K562 (cell line): ENCODE data around the gene YES1. TPM values are rescaled to one million over a fixed set of nuclear protein-coding genes. Genes with fewer than 3 reads are reported as not detected.
A peak's percentile ranks its signal among the peaks of the same experiment; 100 is the strongest.

Experiments
- CXXC5 ChIP-seq: fragments of 250-450 bp; sonication (Bioruptor Pico); IDR thresholded peaks from 2 replicates; pipeline ENCODE4 v1.8.0; 2022; ENCODE audit warnings: inconsistent platforms, mild to moderate bottlenecking, moderate library complexity
- DACH1 ChIP-seq: fragments of 450-650 bp; IDR thresholded peaks from 2 replicates; pipeline ENCODE4 v1.6.1; 2018; ENCODE audit not compliant: partially characterized antibody
- DIDO1 ChIP-seq: fragments of 450-650 bp; IDR thresholded peaks from 2 replicates; pipeline ENCODE4 v1.6.1; 2016; ENCODE audit warnings: low read depth, missing biosample characterization, missing genetic modification characterization
- DMBX1 ChIP-seq: fragments of 250-450 bp; sonication (Bioruptor Pico); IDR thresholded peaks from 2 replicates; pipeline ENCODE4 v1.8.0; 2022; ENCODE audit warnings: inconsistent platforms, mild to moderate bottlenecking, moderate library complexity, borderline replicate concordance
- DNMT1 ChIP-seq: fragments of 450-650 bp; IDR thresholded peaks from 2 replicates; pipeline ENCODE4 v1.6.1; 2016; ENCODE audit warnings: antibody characterized with exemption, mild to moderate bottlenecking
- FOS ChIP-seq: IDR thresholded peaks from 3 replicates; pipeline ENCODE4 v1.6.1; 2011; ENCODE audit not compliant: insufficient read length; ENCODE audit errors: extremely low read depth
- FOXA1 ChIP-seq: fragments of 450-650 bp; IDR thresholded peaks from 2 replicates; pipeline ENCODE4 v1.6.1; 2016; ENCODE audit warnings: mild to moderate bottlenecking, borderline replicate concordance
- PCBP2 ChIP-seq: fragments of 200-400 bp; formaldehyde crosslinking; IDR thresholded peaks from 2 replicates; pipeline ENCODE4 v1.6.1; 2018; ENCODE audit warnings: low read length, low read depth, mild to moderate bottlenecking, moderate library complexity; ENCODE audit not compliant: poor library complexity, severe bottlenecking
- PHTF2 ChIP-seq: fragments of 250-450 bp; sonication (Bioruptor Pico); IDR thresholded peaks from 2 replicates; pipeline ENCODE4 v1.5.0; 2021; ENCODE audit warnings: mild to moderate bottlenecking
- SLC30A9 ChIP-seq: fragments of 250-450 bp; sonication (Bioruptor Pico); IDR thresholded peaks from 2 replicates; pipeline ENCODE4 v1.8.0; 2022; ENCODE audit warnings: mild to moderate bottlenecking, moderate library complexity
- SMARCC2 ChIP-seq: fragments of 450-650 bp; IDR thresholded peaks from 2 replicates; pipeline ENCODE4 v1.6.1; 2017; ENCODE audit warnings: antibody characterized with exemption, moderate library complexity, mild to moderate bottlenecking, low read depth
- TCFL5 ChIP-seq: fragments of 250-450 bp; sonication (Bioruptor Pico); conservative IDR thresholded peaks from 2 replicates; pipeline ENCODE4 v1.6.1; 2021; ENCODE audit warnings: mild to moderate bottlenecking, moderate library complexity, matching md5 sums
- ZBTB34 ChIP-seq: fragments of 250-450 bp; sonication (Bioruptor Pico); IDR thresholded peaks from 2 replicates; pipeline ENCODE4 v1.8.0; 2021; ENCODE audit warnings: mild to moderate bottlenecking, moderate library complexity
- ZNF583 ChIP-seq: fragments of 250-450 bp; sonication (Bioruptor Pico); IDR thresholded peaks from 2 replicates; pipeline ENCODE4 v1.4.0; 2020
- polyA plus RNA-seq, 8 experiments: library from polyadenylated mRNA; depleted of rRNA in 4 of 8; stranded (reverse) in 5 of 8; unstranded in 3 of 8; fragments of >200 nt; fragmentation: Nextera tagmentation in 2 of 8; fragmentation: Illumina TruSeq in 1 of 8; extraction: Ambion mirVana in 2 of 8; extraction: Trizol in 1 of 8; gene quantifications; 2 replicates each; pipeline versions ENCODE4 v1.2.1 to v1.2.3, GENCODE V29; 2011 to 2014; ENCODE audit warnings: inconsistent platforms in 1 of 8, missing spikeins in 1 of 8
- total RNA-seq, 7 experiments: library from RNA; depleted of rRNA in 6 of 7; stranded (reverse); fragments of >200 nt in 6 of 7; fragmentation: Illumina TruSeq in 2 of 7; extraction: Trizol in 2 of 7; gene quantifications; 2 replicates each; pipeline versions ENCODE4 v1.2.1 to v1.2.3, GENCODE V29; 2011 to 2021; ENCODE audit warnings: low replicate concordance in 1 of 7
- TF ChIP-seq, protein P1 (sequence below): fragments of 250-450 bp; sonication (Bioruptor Pico); IDR thresholded peaks from 2 replicates; pipeline ENCODE4 v1.8.0; 2022; ENCODE audit warnings: moderate library complexity, mild to moderate bottlenecking, inconsistent platforms
- TF ChIP-seq, protein P2 (sequence below): fragments of 250-450 bp; sonication (Bioruptor Pico); IDR thresholded peaks from 2 replicates; pipeline ENCODE4 v1.5.0; 2020; ENCODE audit warnings: mild to moderate bottlenecking
- TF ChIP-seq, protein P3 (sequence below): fragments of 200-400 bp; formaldehyde crosslinking; IDR thresholded peaks from 2 replicates; pipeline ENCODE4 v1.6.1; 2017; ENCODE audit warnings: mild to moderate bottlenecking, low read depth, low read length, moderate library complexity
- TF ChIP-seq, protein P4 (sequence below): fragments of 250-450 bp; sonication (Bioruptor Pico); IDR thresholded peaks from 2 replicates; pipeline ENCODE4 v1.5.0; 2022; ENCODE audit warnings: mild to moderate bottlenecking
- TF ChIP-seq, protein P5 (sequence below): sonication (generic); formaldehyde crosslinking; IDR thresholded peaks from 2 replicates; pipeline ENCODE4 v1.9.0; 2022; ENCODE audit warnings: mild to moderate bottlenecking, missing genetic modification reagents

YES1 gene
- total and polyA plus RNA-seq, 9 of the 15 experiments (the other 6 are each of a cell fraction or from before 2014, with no cell fraction given), result 37.2 to 115 (median 77.7) TPM

DNA sequence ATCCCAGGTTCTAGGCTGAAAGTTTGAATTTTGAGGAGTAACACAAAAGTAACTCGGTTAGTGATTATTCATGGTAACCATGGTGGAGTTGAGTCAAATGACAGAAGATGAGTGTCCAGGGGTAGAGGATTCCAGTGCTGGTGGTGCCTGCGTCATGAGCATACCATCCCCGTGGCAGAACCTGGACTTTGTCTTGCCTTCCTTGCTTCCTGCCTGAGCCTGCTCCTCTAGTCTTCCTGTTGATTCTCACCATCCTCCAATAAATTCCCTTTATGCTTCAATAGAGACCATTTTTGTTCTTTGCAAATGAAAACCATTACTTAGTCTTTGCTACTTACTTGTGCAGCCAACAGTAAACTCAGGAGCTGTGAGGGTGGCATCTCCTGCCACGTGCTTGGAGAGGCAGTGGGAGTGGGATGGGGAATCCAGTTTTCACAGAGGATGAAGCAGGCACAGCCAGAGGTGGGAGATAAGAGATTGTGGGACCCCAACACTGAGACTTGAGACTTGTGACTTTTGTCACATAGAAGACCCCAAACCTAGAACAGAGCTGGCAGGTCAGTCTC lies 4.1 kb upstream of the YES1 start (continued):
- TF ChIP-seq CXXC5 (CRISPR knock-in tag) (peak; percentile 20; the same call in 1 of the 2 replicates), DNMT1 (no peak), SMARCC2 (no peak), FOXA1 (no peak), TCFL5 (CRISPR knock-in tag) (no peak), DIDO1 (tag) (no peak), PHTF2 (CRISPR knock-in tag) (no peak), PCBP2 (no peak), ZBTB34 (CRISPR knock-in tag) (no peak), FOS (no peak), SLC30A9 (CRISPR knock-in tag) (no peak), ZNF583 (CRISPR knock-in tag) (no peak), DMBX1 (peak; percentile 21; the same call in 1 of the 2 replicates), DACH1 (no peak)
- TF ChIP-seq, protein P1, sequence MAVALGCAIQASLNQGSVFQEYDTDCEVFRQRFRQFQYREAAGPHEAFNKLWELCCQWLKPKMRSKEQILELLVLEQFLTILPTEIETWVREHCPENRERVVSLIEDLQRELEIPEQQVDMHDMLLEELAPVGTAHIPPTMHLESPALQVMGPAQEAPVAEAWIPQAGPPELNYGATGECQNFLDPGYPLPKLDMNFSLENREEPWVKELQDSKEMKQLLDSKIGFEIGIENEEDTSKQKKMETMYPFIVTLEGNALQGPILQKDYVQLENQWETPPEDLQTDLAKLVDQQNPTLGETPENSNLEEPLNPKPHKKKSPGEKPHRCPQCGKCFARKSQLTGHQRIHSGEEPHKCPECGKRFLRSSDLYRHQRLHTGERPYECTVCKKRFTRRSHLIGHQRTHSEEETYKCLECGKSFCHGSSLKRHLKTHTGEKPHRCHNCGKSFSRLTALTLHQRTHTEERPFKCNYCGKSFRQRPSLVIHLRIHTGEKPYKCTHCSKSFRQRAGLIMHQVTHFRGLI (CRISPR knock-in tag), result no peak
- TF ChIP-seq, protein P2, sequence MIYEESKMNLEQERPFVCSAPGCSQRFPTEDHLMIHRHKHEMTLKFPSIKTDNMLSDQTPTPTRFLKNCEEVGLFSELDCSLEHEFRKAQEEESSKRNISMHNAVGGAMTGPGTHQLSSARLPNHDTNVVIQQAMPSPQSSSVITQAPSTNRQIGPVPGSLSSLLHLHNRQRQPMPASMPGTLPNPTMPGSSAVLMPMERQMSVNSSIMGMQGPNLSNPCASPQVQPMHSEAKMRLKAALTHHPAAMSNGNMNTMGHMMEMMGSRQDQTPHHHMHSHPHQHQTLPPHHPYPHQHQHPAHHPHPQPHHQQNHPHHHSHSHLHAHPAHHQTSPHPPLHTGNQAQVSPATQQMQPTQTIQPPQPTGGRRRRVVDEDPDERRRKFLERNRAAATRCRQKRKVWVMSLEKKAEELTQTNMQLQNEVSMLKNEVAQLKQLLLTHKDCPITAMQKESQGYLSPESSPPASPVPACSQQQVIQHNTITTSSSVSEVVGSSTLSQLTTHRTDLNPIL (CRISPR knock-in tag), result no peak
- TF ChIP-seq, protein P3, sequence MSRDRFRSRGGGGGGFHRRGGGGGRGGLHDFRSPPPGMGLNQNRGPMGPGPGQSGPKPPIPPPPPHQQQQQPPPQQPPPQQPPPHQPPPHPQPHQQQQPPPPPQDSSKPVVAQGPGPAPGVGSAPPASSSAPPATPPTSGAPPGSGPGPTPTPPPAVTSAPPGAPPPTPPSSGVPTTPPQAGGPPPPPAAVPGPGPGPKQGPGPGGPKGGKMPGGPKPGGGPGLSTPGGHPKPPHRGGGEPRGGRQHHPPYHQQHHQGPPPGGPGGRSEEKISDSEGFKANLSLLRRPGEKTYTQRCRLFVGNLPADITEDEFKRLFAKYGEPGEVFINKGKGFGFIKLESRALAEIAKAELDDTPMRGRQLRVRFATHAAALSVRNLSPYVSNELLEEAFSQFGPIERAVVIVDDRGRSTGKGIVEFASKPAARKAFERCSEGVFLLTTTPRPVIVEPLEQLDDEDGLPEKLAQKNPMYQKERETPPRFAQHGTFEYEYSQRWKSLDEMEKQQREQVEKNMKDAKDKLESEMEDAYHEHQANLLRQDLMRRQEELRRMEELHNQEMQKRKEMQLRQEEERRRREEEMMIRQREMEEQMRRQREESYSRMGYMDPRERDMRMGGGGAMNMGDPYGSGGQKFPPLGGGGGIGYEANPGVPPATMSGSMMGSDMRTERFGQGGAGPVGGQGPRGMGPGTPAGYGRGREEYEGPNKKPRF, result no peak
- TF ChIP-seq, protein P4, sequence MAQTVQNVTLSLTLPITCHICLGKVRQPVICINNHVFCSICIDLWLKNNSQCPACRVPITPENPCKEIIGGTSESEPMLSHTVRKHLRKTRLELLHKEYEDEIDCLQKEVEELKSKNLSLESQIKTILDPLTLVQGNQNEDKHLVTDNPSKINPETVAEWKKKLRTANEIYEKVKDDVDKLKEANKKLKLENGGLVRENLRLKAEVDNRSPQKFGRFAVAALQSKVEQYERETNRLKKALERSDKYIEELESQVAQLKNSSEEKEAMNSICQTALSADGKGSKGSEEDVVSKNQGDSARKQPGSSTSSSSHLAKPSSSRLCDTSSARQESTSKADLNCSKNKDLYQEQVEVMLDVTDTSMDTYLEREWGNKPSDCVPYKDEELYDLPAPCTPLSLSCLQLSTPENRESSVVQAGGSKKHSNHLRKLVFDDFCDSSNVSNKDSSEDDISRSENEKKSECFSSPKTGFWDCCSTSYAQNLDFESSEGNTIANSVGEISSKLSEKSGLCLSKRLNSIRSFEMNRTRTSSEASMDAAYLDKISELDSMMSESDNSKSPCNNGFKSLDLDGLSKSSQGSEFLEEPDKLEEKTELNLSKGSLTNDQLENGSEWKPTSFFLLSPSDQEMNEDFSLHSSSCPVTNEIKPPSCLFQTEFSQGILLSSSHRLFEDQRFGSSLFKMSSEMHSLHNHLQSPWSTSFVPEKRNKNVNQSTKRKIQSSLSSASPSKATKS (CRISPR knock-in tag), result no peak
- TF ChIP-seq, protein P5, sequence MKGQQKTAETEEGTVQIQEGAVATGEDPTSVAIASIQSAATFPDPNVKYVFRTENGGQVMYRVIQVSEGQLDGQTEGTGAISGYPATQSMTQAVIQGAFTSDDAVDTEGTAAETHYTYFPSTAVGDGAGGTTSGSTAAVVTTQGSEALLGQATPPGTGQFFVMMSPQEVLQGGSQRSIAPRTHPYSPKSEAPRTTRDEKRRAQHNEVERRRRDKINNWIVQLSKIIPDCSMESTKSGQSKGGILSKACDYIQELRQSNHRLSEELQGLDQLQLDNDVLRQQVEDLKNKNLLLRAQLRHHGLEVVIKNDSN (CRISPR knock-in tag), result no peak
